Skin of body (tissue), 2 donors: ENCODE measurements around the gene IST1. TPM values are rescaled to one million over a fixed set of nuclear protein-coding genes. Genes with fewer than 3 reads are reported as not detected.
"Not testable (repeated sequence)": the region's sequence is repeated elsewhere in the genome, so short reads cannot be mapped to it uniquely, and the experiment has no call there.

Experiments used
- DNase-seq: peaks from one replicate; lab custom pipeline; 2025; lab: John Stamatoyannopoulos, UW
- total RNA-seq: library from RNA; depleted of rRNA; stranded (reverse); fragments of >200 nt; gene quantifications from one replicate; pipeline ENCODE4 v1.2.3, GENCODE V29; 2014

Gene IST1
- total RNA-seq, 1 donor from 2014 or later, result 166 TPM

GRCh38 chr16:71880176-71880575 lies 15.2 kb upstream of the IST1 start:
- DNase-seq, result no peak

GRCh38 chr16:71882505-71883167 lies 12.7 kb upstream of the IST1 start:
- DNase-seq, result peak; percentile 51

GRCh38 chr16:71883168-71883848 lies 12.0 kb upstream of the IST1 start:
- DNase-seq, result no peak

GRCh38 chr16:71883849-71884638 lies 11.3 kb upstream of the IST1 start, which contains the start of gene ZNF821:
Gene ZNF821, minus strand, starts transcription at chr16:71884182. Its CDS starts 4,236 bp downstream, at chr16:71879946.
- peak; percentile 78 for DNase-seq

GRCh38 chr16:71885261-71885650 lies 10.1 kb upstream of the IST1 start:
- DNase-seq, result no peak

- DNase-seq, result no peak
These were observed 6.2 kb upstream of the IST1 start for GRCh38 chr16:71889147-71889546.

GRCh38 chr16:71893888-71894228 lies 1.5 kb upstream of the IST1 start:
- DNase-seq, result no peak

- no peak for DNase-seq
These were observed 956 bp upstream of the IST1 start for GRCh38 chr16:71894229-71894920.

GRCh38 chr16:71895679-71896365 lies 491 bp downstream of the IST1 start:
- no peak for DNase-seq

GRCh38 chr16:71896764-71897368 lies 1.5 kb downstream of the IST1 start:
- no peak for DNase-seq

GRCh38 chr16:71899171-71899570 lies 3.8 kb downstream of the IST1 start:
- DNase-seq, result no peak

- no peak for DNase-seq
These were observed 7.5 kb downstream of the IST1 start for GRCh38 chr16:71902656-71903365.

GRCh38 chr16:71903608-71904007 lies 8.3 kb downstream of the IST1 start:
- DNase-seq, result no peak

GRCh38 chr16:71904239-71904638 lies 8.9 kb downstream of the IST1 start:
- no peak for DNase-seq

- not testable (repeated sequence) for DNase-seq
These were observed 10.4 kb downstream of the IST1 start for GRCh38 chr16:71905765-71906164.

- no peak for DNase-seq
These were observed 15.8 kb downstream of the IST1 start for GRCh38 chr16:71911121-71911520.

GRCh38 chr16:71912534-71913275 lies 17.4 kb downstream of the IST1 start:
- no peak for DNase-seq

- no peak for DNase-seq
These were observed 19.5 kb downstream of the IST1 start for GRCh38 chr16:71914802-71915201.

- DNase-seq, result no peak
These were observed 20.0 kb downstream of the IST1 start for GRCh38 chr16:71915350-71915749.
